M059J (cell line): ENCODE results near the gene NTSR1. TPM values are rescaled to one million over a fixed set of nuclear protein-coding genes. Genes with fewer than 3 reads are reported as not detected.

Experiments
- DNase-seq: peaks from one replicate; pipeline ENCODE4 v3.0.0-alpha.2; 2012; ENCODE audit warnings: low read depth
- total RNA-seq: library from RNA; depleted of rRNA; stranded (reverse); fragments of >200 nt; shearing (Covaris generic); gene quantifications from 2 replicates; pipeline ENCODE4 v1.2.3, GENCODE V29; 2014

The NTSR1 gene
- total RNA-seq, 1 experiment from 2014 or later = 0.07 TPM

- no peak for DNase-seq
Measured at GRCh38 chr20:62707921-62708521, 615 bp upstream of the NTSR1 start.

- DNase-seq = no peak
Measured at GRCh38 chr20:62709537-62709905, 885 bp downstream of the NTSR1 start.

GRCh38 chr20:62710221-62710885, 1.7 kb downstream of the NTSR1 start:
- no peak for DNase-seq

GRCh38 chr20:62710886-62711702, 2.5 kb downstream of the NTSR1 start:
- peak; percentile 87 for DNase-seq

- no peak for DNase-seq
Measured at GRCh38 chr20:62711703-62712101, 3.1 kb downstream of the NTSR1 start.

- no peak for DNase-seq
Measured at GRCh38 chr20:62712606-62713005, 4.0 kb downstream of the NTSR1 start.

- no peak for DNase-seq
Measured at GRCh38 chr20:62714006-62714405, 5.4 kb downstream of the NTSR1 start.

- no peak for DNase-seq
Measured at GRCh38 chr20:62714799-62715198, 6.2 kb downstream of the NTSR1 start.

GRCh38 chr20:62715201-62715600, 6.6 kb downstream of the NTSR1 start:
- DNase-seq = no peak

GRCh38 chr20:62716198-62716940, 7.7 kb downstream of the NTSR1 start:
- DNase-seq = peak; percentile 61

- no peak for DNase-seq
Measured at GRCh38 chr20:62716941-62717310, 8.3 kb downstream of the NTSR1 start.

GRCh38 chr20:62717933-62718332, 9.3 kb downstream of the NTSR1 start:
- DNase-seq = no peak

GRCh38 chr20:62718546-62718945, 9.9 kb downstream of the NTSR1 start:
- DNase-seq = no peak

GRCh38 chr20:62719250-62719935, 10.8 kb downstream of the NTSR1 start:
- DNase-seq = peak; percentile 40

- DNase-seq = no peak
Measured at GRCh38 chr20:62721511-62722370, 13.1 kb downstream of the NTSR1 start.

- no peak for DNase-seq
Measured at GRCh38 chr20:62722627-62723026, 14.0 kb downstream of the NTSR1 start.

GRCh38 chr20:62723351-62723750, 14.7 kb downstream of the NTSR1 start:
- peak; percentile 58 for DNase-seq

- no peak for DNase-seq
Measured at GRCh38 chr20:62723768-62724450, 15.3 kb downstream of the NTSR1 start.

GRCh38 chr20:62724692-62725595, 16.3 kb downstream of the NTSR1 start:
- DNase-seq = no peak
